Measurements from ENCODE around the gene ABCA13. TPM values are rescaled to one million over a fixed set of nuclear protein-coding genes. Genes with fewer than 3 reads are reported as not detected.

Gene ABCA13
- total RNA-seq, 1 donor from 2014 or later = 0.69 TPM

- no peak for DNase-seq (ENCODE audit: low read depth)
- no peak overlapping the region for H3K4me3 ChIP-seq (ENCODE audit: low read depth, low read length)
- no peak for TF ChIP-seq CTCF (conservative IDR thresholded peaks at IDR 0.05; ENCODE audit: low read depth, low read length)
These were observed 392.1 kb downstream of the ABCA13 start for GRCh38 chr7:48563334-48563733.

DNA sequence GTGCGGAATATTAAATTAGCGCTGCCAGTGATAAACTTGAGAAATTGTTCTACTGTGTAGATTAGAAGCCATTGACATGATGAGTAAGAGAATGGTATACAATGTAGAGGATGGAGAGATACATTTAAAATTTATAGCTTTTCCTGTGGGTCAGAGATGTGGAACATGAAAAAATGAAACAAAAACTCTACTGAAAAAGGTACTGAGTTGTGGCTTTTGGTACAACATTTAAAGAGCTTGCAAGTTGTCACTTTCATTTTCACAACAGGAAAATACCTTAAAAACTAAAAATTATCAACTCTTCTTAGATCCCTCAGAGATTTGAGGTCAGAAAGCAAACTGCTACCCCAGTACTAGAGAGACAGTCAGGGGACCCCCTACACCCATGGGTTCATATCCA is 404.3 kb downstream of the ABCA13 start:
- TF ChIP-seq CTCF (conservative IDR thresholded peaks at IDR 0.05; ENCODE audit: low read depth, low read length) = no peak
- no peak overlapping the region for H3K4me3 ChIP-seq (ENCODE audit: low read depth, low read length)
- no peak for DNase-seq (ENCODE audit: low read depth)

DNA sequence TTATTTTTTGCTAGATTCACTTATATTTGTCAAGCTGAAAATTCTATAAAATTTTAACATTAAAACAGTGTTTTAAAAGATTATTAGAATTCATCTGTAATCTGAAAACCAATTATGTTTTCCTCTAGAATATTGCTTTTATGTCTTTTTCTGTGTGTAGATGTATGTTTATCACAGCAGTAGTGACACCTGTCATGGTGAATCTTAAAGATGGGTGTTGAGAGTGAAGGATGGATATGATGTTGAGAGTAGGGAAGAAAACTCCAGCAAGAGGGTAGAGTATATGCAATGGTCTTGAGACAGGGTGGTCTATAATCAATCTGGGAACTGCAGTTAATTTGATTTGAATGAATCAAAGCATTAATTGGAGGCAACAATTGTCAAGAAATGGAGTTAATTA is 416.2 kb downstream of the ABCA13 start:
- DNase-seq (ENCODE audit: low read depth) = no peak
- no peak for TF ChIP-seq CTCF (conservative IDR thresholded peaks at IDR 0.05; ENCODE audit: low read depth, low read length)
- no peak overlapping the region for H3K4me3 ChIP-seq (ENCODE audit: low read depth, low read length)

- H3K4me3 ChIP-seq (ENCODE audit: low read depth, low read length) = no peak overlapping the region
- TF ChIP-seq CTCF (conservative IDR thresholded peaks at IDR 0.05; ENCODE audit: low read depth, low read length) = no peak
- no peak for DNase-seq (ENCODE audit: low read depth)
These were observed 423.1 kb downstream of the ABCA13 start for GRCh38 chr7:48594349-48594748.

DNA sequence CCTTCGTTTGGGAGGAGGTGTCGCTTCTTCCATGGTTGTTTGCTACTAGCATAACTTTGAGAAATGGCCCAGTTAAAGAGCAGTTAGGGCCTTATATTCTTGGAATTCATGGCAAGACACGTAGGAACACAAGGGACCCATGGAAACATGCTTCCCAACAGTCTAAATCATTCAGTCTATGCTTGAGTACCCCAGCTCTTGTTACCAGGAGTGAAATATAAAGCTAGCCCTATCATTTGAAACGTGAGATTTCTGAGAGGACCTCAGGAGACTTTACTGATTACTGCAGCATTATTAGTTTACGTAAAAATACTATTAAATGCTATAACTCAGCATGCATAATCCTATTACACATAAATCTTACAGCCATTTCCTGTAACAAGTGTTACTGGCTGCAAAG is 424.5 kb downstream of the ABCA13 start:
- no peak for TF ChIP-seq CTCF (conservative IDR thresholded peaks at IDR 0.05; ENCODE audit: low read depth, low read length)
- no peak for DNase-seq (ENCODE audit: low read depth)
- no peak overlapping the region for H3K4me3 ChIP-seq (ENCODE audit: low read depth, low read length)

DNA sequence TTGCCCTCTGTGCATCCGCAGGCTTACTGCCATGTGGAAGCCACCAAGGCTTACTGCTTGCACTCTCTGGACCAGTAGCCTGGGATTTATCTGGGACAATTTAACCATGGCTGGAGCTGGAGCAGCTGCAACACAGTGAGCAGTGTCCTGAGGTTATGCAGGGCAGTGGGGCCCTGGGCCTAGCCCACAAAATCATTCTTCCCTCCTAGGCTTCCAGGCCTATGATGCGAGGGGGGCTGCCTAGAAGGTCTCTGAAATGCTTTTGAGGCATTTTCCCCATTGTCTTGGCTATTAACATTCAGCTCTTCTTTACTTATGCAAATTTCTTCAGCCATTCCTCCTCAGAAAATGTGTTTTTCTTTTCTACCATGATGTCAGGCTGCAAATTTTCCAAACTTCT is 439.4 kb downstream of the ABCA13 start:
- no peak for DNase-seq (ENCODE audit: low read depth)
- no peak for TF ChIP-seq CTCF (conservative IDR thresholded peaks at IDR 0.05; ENCODE audit: low read depth, low read length)
- no peak overlapping the region for H3K4me3 ChIP-seq (ENCODE audit: low read depth, low read length)

GRCh38 chr7:48611993-48612392 is 440.7 kb downstream of the ABCA13 start:
- H3K4me3 ChIP-seq (ENCODE audit: low read depth, low read length) = no peak overlapping the region
- DNase-seq (ENCODE audit: low read depth) = no peak
- TF ChIP-seq CTCF (conservative IDR thresholded peaks at IDR 0.05; ENCODE audit: low read depth, low read length) = no peak
